Measurements from ENCODE around the gene SNX27. TPM values are rescaled to one million over a fixed set of nuclear protein-coding genes. Genes with fewer than 3 reads are reported as not detected.

SNX27 gene
- total RNA-seq, 4 donors from 2014 or later = 21.9 to 34.3 (median 26.5) TPM

DNA sequence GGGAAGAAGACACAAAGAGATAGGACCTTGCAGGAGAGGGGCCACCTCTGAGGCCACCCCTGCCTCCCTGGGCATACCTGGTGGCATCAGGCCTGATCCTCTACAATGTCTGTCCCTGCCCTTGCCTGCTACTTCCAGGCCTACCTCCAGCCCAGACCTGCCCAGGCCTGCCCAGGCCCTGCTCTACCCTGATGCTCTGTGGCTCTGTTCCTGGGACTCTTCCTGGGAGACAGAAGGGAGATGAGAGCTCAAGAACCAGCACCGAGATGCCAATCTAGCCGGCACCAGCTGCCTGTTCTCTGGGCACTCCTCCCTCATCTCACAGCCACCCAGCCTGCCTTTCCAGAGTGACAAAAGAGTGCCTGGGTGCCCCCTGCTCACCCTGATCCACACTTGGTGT lies 102.0 kb downstream of the SNX27 start:
- H3K4me3 ChIP-seq (ENCODE audit: low read depth, poor library complexity, severe bottlenecking) = no peak overlapping the region
- no peak for TF ChIP-seq POLR2A (IDR thresholded peaks at IDR 0.05)
- TF ChIP-seq, protein P1, sequence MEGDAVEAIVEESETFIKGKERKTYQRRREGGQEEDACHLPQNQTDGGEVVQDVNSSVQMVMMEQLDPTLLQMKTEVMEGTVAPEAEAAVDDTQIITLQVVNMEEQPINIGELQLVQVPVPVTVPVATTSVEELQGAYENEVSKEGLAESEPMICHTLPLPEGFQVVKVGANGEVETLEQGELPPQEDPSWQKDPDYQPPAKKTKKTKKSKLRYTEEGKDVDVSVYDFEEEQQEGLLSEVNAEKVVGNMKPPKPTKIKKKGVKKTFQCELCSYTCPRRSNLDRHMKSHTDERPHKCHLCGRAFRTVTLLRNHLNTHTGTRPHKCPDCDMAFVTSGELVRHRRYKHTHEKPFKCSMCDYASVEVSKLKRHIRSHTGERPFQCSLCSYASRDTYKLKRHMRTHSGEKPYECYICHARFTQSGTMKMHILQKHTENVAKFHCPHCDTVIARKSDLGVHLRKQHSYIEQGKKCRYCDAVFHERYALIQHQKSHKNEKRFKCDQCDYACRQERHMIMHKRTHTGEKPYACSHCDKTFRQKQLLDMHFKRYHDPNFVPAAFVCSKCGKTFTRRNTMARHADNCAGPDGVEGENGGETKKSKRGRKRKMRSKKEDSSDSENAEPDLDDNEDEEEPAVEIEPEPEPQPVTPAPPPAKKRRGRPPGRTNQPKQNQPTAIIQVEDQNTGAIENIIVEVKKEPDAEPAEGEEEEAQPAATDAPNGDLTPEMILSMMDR (IDR thresholded peaks at IDR 0.05) = no peak
- no peak for DNase-seq (ENCODE audit: low spot score in 2 of 2)
- 60 to 65% methylated on average over 2 of the region's 2 CpGs for WGBS, 2 donors
- intact Hi-C loops (cut with DNase I; ENCODE audit: low total_unique reads) = no loop called here

- DNase-seq (ENCODE audit: low spot score in 2 of 2) = no peak
- intact Hi-C loops (cut with DNase I; ENCODE audit: low total_unique reads) = no loop called here
- no peak overlapping the region for H3K4me3 ChIP-seq (ENCODE audit: low read depth, poor library complexity, severe bottlenecking)
- WGBS, 2 donors = 75 to 78% methylated on average over 10 of the region's 10 CpGs
- TF ChIP-seq POLR2A (IDR thresholded peaks at IDR 0.05) = no peak
- TF ChIP-seq, protein P1 (IDR thresholded peaks at IDR 0.05) = no peak
These were observed 103.2 kb downstream of the SNX27 start for GRCh38 chr1:151714820-151715725.

GRCh38 chr1:151715726-151716404 lies 104.0 kb downstream of the SNX27 start:
- intact Hi-C loops (cut with DNase I; ENCODE audit: low total_unique reads) = no loop called here
- no peak overlapping the region for H3K4me3 ChIP-seq (ENCODE audit: low read depth, poor library complexity, severe bottlenecking)
- DNase-seq (ENCODE audit: low spot score in 2 of 2) = no peak
- WGBS, 2 donors = 49 to 56% methylated on average over 17 of the region's 17 CpGs
- no peak for TF ChIP-seq POLR2A (IDR thresholded peaks at IDR 0.05)
- TF ChIP-seq, protein P1 (IDR thresholded peaks at IDR 0.05) = no peak

GRCh38 chr1:151716405-151716762 lies 104.5 kb downstream of the SNX27 start:
- no peak overlapping the region for H3K4me3 ChIP-seq (ENCODE audit: low read depth, poor library complexity, severe bottlenecking)
- TF ChIP-seq, protein P1 (IDR thresholded peaks at IDR 0.05) = no peak
- TF ChIP-seq POLR2A (IDR thresholded peaks at IDR 0.05) = no peak
- DNase-seq (ENCODE audit: low spot score in 2 of 2) = no peak
- WGBS, 2 donors = 10 to 18% methylated on average over 5 to 8 of the region's 11 CpGs
- intact Hi-C loops (cut with DNase I; ENCODE audit: low total_unique reads) = no loop called here

- 12 to 13% methylated on average over 27 of the region's 27 CpGs for WGBS, 2 donors
- no peak within 1 kb of the TSS for H3K4me3 ChIP-seq (ENCODE audit: low read depth, poor library complexity, severe bottlenecking)
- intact Hi-C loops (cut with DNase I; ENCODE audit: low total_unique reads) = no loop called here
- TF ChIP-seq POLR2A (IDR thresholded peaks at IDR 0.05) = no peak
- TF ChIP-seq, protein P1 (IDR thresholded peaks at IDR 0.05) = no peak
- no peak for DNase-seq (ENCODE audit: low spot score in 2 of 2)
These were observed 105.2 kb downstream of the SNX27 start, which contains the start of gene CELF3 for GRCh38 chr1:151716771-151717631. CELF3 (minus strand) TSS chr1:151716803; CDS start chr1:151716020, 783 bp downstream.
